AG10803 (cell line): ENCODE measurements around the gene HIBCH.

Source experiments
- DNase-seq: peaks from one replicate; pipeline ENCODE4 v3.0.0; 2010; ENCODE audit warnings: low read depth
- H3K4me3 ChIP-seq: 2 replicates; pipeline ENCODE4 v1.5.1; 2011; ENCODE audit warnings: mild to moderate bottlenecking, low read length, control low read depth
- CTCF ChIP-seq: conservative IDR thresholded peaks from 2 replicates; pipeline ENCODE4 v1.5.1; 2011; ENCODE audit warnings: mild to moderate bottlenecking, low read length, control low read depth, inconsistent platforms

The HIBCH gene

GRCh38 chr2:190200603-190201002, 119.0 kb downstream of the HIBCH start:
- no peak for TF ChIP-seq CTCF
- H3K4me3 ChIP-seq = no peak overlapping the region
- DNase-seq = no peak

DNA sequence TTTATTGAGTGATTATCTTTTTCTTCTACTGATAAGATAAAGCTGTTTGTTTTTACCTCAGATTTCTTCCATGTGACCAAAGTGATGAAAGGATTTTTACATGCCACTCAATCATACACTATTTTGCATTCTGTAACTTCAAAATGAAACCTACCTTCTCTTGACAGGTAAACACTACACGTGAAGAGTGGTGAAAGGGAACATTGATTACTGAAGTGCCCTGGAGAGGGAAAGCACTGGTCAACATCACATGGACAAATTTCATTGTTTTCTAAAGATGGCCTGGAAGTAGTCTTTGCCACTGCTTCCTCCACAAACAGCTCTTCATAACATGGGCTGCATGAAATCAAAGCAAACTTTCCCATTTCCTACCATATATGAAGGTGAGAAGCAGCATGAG, 120.1 kb downstream of the HIBCH start:
- no peak overlapping the region for H3K4me3 ChIP-seq
- no peak for TF ChIP-seq CTCF
- DNase-seq = no peak

DNA sequence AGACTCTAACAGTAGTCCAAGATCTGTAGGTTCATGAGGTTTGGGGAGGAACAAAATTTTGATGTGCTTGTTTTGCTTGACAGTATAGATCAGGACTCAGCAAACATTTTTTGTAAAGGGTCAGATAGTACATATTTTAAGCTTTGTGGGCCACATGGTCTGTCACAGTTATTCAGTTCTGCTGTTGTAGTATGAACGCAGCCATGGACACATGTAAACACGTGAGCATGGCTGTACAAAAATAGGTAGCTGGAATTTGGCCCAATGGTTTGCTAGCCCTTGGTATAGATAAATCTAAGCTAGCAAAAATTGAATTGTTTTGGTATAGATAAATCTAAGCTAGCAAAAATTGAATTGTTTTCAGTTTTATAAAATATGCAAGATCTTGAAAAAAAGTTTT, 120.5 kb downstream of the HIBCH start:
- DNase-seq = no peak
- no peak overlapping the region for H3K4me3 ChIP-seq
- TF ChIP-seq CTCF = no peak

DNA sequence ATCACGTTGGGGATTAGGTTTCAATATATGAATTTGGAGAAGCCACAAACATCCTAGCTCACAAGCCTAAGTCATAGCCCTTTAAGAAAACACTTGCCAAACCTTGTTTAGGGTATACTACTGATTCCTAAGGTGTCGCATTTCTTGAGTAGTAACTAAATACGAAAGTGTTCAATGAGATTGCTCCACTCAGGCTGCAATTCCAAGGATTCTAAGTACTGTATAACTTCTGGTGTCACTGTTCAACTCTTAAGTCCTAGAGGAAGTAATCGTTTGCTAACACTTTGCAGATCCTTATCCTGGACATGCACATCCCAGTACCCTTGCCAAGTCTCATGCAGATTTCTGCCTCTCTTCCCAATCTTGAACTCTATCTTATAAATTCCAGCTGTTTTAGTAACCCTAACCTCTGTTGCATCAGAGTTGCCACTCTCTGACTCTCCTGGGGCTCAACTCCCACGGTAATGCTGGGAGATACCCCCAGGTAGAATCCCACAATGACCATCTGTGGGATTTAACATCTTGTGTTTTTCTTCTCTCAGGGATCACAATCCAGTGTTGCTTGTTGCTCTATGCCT, 122.4 kb downstream of the HIBCH start:
- TF ChIP-seq CTCF = no peak
- H3K4me3 ChIP-seq = no peak overlapping the region
- DNase-seq = peak; percentile 30

DNA sequence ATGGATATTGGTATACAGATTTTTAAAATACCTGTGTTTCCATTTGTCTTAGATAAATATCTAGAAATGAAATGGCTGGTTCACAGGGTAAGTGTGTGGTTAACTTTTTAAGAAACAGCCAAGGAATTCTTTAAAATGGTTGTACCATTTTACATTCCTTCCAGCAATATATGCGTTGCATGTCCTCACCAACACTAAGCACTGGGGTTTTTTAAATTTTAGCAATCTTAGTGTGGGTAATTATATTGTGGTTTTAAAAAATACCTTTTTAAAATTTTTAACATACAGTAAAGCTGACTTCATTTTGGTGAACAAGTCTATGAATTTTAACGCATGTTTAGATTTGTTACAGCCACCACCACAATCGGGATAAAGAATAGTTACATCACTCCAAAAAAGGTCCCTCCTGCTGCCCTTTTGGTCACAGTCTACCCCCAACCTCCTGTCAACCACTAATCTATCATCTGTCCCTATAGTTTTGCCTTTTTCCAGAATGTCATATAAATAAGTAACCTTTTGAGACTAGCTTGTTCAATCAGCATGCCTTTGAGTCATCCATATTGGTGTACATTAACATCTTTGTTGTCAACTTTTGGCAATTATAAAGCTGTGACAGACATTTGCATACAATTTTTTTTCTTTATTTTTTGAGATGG, 129.0 kb downstream of the HIBCH start:
- no peak for TF ChIP-seq CTCF
- DNase-seq = no peak
- H3K4me3 ChIP-seq = no peak overlapping the region

GRCh38 chr2:190188289-190188688, 131.3 kb downstream of the HIBCH start:
- H3K4me3 ChIP-seq = no peak overlapping the region
- TF ChIP-seq CTCF = no peak
- no peak for DNase-seq

GRCh38 chr2:190186238-190186637, 133.4 kb downstream of the HIBCH start:
- H3K4me3 ChIP-seq = no peak overlapping the region
- DNase-seq = peak; percentile 41
- TF ChIP-seq CTCF = no peak
